ENCODE measurements around the gene STAT5A. TPM values are rescaled to one million over a fixed set of nuclear protein-coding genes. Genes with fewer than 3 reads are reported as not detected.

The STAT5A gene
- polyA plus RNA-seq, 1 donor from 2014 or later = 0.28 TPM

DNA sequence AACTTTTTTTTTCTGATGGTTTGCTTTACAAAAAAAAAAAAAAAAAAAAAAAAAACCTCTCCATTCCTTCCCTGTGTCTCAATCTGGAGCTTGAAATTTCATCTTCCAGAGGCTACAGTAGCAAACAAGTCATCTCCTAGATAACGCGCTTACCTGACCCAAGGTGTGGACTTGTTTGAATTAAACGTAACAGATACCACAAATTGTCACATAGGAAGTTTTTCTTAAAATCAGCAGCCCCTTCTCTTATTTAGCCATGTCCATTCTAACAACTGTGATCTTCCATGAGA lies 14.1 kb upstream of the STAT5A start (continued):
- TF ChIP-seq EZH2 (IDR thresholded peaks at IDR 0.05; ENCODE audit: borderline replicate concordance, insufficient read depth, low read length, poor library complexity, severe bottlenecking) (no peak), POLR2AphosphoS5 (IDR thresholded peaks at IDR 0.05) (no peak), RAD21 (conservative IDR thresholded peaks at IDR 0.05) (no peak), MXI1 (conservative IDR thresholded peaks at IDR 0.05; ENCODE audit: poor library complexity, severe bottlenecking) (no peak)

DNA sequence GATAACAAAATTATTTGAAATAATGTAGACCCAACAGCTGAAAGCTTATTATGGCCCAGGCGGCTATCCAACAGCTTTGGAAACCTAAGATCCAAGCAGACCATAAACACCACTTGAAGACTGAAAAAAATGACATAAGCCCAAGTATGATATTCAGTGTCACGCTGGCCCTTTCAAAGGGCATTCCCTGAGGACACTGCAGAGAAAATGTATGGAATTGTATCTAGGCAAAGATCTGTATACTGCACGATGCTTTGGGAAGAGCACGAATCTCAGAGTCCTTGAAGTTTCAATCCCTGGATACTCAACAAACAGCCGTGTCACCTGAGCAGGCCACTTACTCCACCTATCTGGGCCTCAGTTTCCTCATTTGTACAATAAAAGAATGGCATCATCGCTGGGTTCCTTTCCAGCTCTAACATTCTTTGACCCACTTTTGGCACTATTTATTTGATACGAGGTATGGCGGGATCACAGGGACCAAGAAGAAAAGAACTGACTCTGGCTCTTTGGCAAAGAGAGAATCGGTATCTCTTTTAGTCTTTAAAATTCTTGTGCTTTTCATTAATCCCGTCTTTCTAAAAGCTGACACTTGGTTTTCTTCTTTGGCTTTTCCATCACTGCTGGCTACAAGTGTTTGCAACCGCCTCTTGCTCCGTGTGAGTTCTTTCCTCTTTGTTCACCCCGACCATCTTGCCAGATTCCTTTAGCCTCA lies 13.3 kb upstream of the STAT5A start:
- H3K9ac ChIP-seq (ENCODE audit: low read length) = peak overlapping the region; percentile 77
- no peaks in the 10 kb centered on the region for H3K36me3 ChIP-seq (ENCODE audit: insufficient read depth, low read length)
- peaks cover 5% of the 10 kb centered on the region for H4K20me1 ChIP-seq (ENCODE audit: insufficient read depth)
- no peaks in the 10 kb centered on the region for H3K27me3 ChIP-seq (ENCODE audit: insufficient read depth, low read depth, low read length)
- no peaks in the 10 kb centered on the region for H3K9me3 ChIP-seq (ENCODE audit: low read length)
- H3K27ac ChIP-seq (ENCODE audit: low read length) = peak overlapping the region; percentile 90
- peak overlapping the region; percentile 31 for H2AFZ ChIP-seq (ENCODE audit: low read depth, low read length)
- peak overlapping the region; percentile 95 for H3K4me2 ChIP-seq (ENCODE audit: low read length)
- no peaks in the 10 kb centered on the region for H3F3A ChIP-seq (ENCODE audit: insufficient read depth, low read length, poor library complexity, severe bottlenecking)
- H3K9me2 ChIP-seq (ENCODE audit: insufficient read depth, low read length) = no peaks in the 10 kb centered on the region
- peak overlapping the region; percentile 67 for H3K4me3 ChIP-seq (ENCODE audit: low read length)
- TF ChIP-seq RAD21 (conservative IDR thresholded peaks at IDR 0.05) (no peak), TAF1 (IDR thresholded peaks at IDR 0.05; ENCODE audit: low read depth) (no peak)
- peaks cover 53% of the 10 kb centered on the region for H3K79me2 ChIP-seq (replicated peaks; ENCODE audit: insufficient read depth, low read length)

DNA sequence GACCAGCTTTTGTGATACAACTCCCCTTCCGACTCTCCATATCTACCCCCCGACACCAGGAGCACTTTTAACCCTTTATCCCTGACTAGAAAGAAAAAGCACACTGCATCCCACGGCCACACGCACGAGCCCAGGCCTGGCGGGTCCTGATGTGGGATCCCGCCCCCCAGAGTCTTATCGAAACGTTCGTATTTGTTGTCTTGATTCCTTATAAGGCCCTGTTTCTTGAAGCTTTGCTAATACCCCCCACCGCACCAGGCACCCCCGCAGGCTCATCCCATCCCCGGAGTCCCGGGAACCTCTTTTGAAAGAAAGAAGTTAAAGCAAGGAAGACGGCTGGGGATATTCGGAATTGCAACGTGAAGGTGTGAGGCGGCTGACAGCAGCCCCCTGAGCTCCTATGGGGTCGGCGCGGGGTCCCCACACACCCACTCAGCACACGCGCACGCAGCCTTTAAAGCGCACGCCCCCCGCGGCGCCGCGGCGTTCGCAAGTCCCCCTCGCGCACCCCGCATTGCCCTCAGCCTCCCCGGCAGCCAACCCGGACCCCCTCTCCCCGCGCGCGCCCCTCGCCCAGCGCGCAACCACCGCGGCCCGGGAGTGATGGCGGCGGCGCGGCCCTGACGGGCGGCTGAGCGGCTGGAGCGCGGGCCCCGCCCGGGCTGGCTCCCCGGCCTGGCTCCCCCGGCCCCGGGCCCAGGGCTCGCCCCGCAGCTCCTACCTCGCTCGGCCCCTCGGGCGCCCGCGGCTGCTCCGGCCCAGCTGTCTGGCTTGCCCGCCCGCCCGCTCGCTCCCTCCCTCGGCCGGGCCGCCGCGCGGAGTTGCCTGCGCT lies 12.6 kb upstream of the STAT5A start:
- Histone ChIP-seq H3F3A (ENCODE audit: insufficient read depth, low read length, poor library complexity, severe bottlenecking) (no peaks in the 10 kb centered on the region), H3K27ac (ENCODE audit: low read length) (peak overlapping the region; percentile 90), H4K20me1 (ENCODE audit: insufficient read depth) (peaks cover 2% of the 10 kb centered on the region), H3K9ac (ENCODE audit: low read length) (peak overlapping the region; percentile 77), H3K27me3 (ENCODE audit: insufficient read depth, low read depth, low read length) (no peaks in the 10 kb centered on the region), H3K36me3 (ENCODE audit: insufficient read depth, low read length) (no peaks in the 10 kb centered on the region), H3K4me2 (ENCODE audit: low read length) (peak overlapping the region; percentile 95), H3K9me3 (ENCODE audit: low read length) (no peaks in the 10 kb centered on the region), H3K9me2 (ENCODE audit: insufficient read depth, low read length) (no peaks in the 10 kb centered on the region), H2AFZ (ENCODE audit: low read depth, low read length) (peak overlapping the region; percentile 31), H3K79me2 (replicated peaks; ENCODE audit: insufficient read depth, low read length) (peaks cover 45% of the 10 kb centered on the region), H3K4me3 (ENCODE audit: low read length) (peak overlapping the region; percentile 67)
- peak; percentile 23 for TF ChIP-seq TAF1 (IDR thresholded peaks at IDR 0.05; ENCODE audit: low read depth)
- TF ChIP-seq, protein P1, sequence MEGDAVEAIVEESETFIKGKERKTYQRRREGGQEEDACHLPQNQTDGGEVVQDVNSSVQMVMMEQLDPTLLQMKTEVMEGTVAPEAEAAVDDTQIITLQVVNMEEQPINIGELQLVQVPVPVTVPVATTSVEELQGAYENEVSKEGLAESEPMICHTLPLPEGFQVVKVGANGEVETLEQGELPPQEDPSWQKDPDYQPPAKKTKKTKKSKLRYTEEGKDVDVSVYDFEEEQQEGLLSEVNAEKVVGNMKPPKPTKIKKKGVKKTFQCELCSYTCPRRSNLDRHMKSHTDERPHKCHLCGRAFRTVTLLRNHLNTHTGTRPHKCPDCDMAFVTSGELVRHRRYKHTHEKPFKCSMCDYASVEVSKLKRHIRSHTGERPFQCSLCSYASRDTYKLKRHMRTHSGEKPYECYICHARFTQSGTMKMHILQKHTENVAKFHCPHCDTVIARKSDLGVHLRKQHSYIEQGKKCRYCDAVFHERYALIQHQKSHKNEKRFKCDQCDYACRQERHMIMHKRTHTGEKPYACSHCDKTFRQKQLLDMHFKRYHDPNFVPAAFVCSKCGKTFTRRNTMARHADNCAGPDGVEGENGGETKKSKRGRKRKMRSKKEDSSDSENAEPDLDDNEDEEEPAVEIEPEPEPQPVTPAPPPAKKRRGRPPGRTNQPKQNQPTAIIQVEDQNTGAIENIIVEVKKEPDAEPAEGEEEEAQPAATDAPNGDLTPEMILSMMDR (IDR thresholded peaks at IDR 0.05; ENCODE audit: poor library complexity, severe bottlenecking) = peak; percentile 26
- no peak for TF ChIP-seq EZH2 (IDR thresholded peaks at IDR 0.05; ENCODE audit: borderline replicate concordance, insufficient read depth, low read length, poor library complexity, severe bottlenecking)
- TF ChIP-seq SMC3 (conservative IDR thresholded peaks at IDR 0.05; ENCODE audit: poor library complexity) = no peak
- TF ChIP-seq EP300 (conservative IDR thresholded peaks at IDR 0.05; ENCODE audit: poor library complexity, severe bottlenecking) = peak; percentile 17
- TF ChIP-seq, protein P2, sequence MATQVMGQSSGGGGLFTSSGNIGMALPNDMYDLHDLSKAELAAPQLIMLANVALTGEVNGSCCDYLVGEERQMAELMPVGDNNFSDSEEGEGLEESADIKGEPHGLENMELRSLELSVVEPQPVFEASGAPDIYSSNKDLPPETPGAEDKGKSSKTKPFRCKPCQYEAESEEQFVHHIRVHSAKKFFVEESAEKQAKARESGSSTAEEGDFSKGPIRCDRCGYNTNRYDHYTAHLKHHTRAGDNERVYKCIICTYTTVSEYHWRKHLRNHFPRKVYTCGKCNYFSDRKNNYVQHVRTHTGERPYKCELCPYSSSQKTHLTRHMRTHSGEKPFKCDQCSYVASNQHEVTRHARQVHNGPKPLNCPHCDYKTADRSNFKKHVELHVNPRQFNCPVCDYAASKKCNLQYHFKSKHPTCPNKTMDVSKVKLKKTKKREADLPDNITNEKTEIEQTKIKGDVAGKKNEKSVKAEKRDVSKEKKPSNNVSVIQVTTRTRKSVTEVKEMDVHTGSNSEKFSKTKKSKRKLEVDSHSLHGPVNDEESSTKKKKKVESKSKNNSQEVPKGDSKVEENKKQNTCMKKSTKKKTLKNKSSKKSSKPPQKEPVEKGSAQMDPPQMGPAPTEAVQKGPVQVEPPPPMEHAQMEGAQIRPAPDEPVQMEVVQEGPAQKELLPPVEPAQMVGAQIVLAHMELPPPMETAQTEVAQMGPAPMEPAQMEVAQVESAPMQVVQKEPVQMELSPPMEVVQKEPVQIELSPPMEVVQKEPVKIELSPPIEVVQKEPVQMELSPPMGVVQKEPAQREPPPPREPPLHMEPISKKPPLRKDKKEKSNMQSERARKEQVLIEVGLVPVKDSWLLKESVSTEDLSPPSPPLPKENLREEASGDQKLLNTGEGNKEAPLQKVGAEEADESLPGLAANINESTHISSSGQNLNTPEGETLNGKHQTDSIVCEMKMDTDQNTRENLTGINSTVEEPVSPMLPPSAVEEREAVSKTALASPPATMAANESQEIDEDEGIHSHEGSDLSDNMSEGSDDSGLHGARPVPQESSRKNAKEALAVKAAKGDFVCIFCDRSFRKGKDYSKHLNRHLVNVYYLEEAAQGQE (IDR thresholded peaks at IDR 0.05; ENCODE audit: borderline replicate concordance) = no peak
- TF ChIP-seq POLR2AphosphoS5 (IDR thresholded peaks at IDR 0.05) = no peak
- TF ChIP-seq MXI1 (conservative IDR thresholded peaks at IDR 0.05; ENCODE audit: poor library complexity, severe bottlenecking) = peak; percentile 73
